Measurements from ENCODE around the gene GDF9. TPM values are rescaled to one million over a fixed set of nuclear protein-coding genes. Genes with fewer than 3 reads are reported as not detected.

GDF9 gene
- total and polyA plus RNA-seq, 10 of the 15 experiments (the other 5 are each of a cell fraction or from before 2014, with no cell fraction given), result 0.11 to 1.5 (median 0.34) TPM

DNA sequence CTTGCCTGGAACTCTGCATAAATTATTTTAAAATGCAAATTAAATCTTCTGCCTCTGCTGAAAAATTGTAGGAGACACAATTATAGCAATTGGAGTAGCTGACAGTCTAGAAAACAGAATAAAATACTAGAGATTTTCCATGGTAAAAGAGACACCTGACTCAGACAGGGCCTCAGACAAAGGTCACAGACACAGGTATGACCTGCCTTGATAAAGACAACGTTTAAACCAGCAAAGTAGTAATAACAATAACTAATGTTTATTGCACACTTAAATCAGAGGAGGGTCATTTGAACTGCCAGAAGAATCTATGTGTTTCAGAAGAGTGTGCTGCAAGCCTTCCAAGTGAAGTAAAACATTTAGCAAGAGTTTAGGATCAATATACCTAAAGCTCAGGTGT lies 49.3 kb downstream of the GDF9 start:
- H2AFZ ChIP-seq (ENCODE audit: control insufficient read depth, low read depth, low read length), result no peak overlapping the region
- no peaks in the 10 kb centered on the region; the same call in 1 of the 2 replicates for H3K4me1 ChIP-seq (ENCODE audit: control insufficient read depth, insufficient read depth, low read length)
- no peaks in the 10 kb centered on the region for H3K36me3 ChIP-seq (ENCODE audit: control insufficient read depth in 2 of 2, insufficient read depth in 2 of 2, low read length in 1 of 2)
- RAD21 ChIA-PET (ENCODE audit: unreplicated experiment), result interaction anchor here (0.7 to 7.7 kb wide), 14 partner anchors 8 to 316 kb away, joined by 3 to 106 read pairs (median 4); no protein-coding TSS in a partner anchor
- no TSS peak for BruUV-seq (replicated peaks)
- no peak overlapping the region for H3K9ac ChIP-seq (ENCODE audit: control insufficient read depth, insufficient read depth, low read length)
- H3K27me3 ChIP-seq (replicated peaks in 1 of 2; ENCODE audit: control insufficient read depth in 2 of 2, insufficient read depth in 2 of 2, low read length in 1 of 2), result peaks cover 0 to 8% of the 10 kb centered on the region in 2 experiments; a peak in 2 of 4 replicates
- SMC1A ChIA-PET (ENCODE audit: uncharacterized antibody, unreplicated experiment), result interaction anchor here (0.8 to 10.9 kb wide), 14 partner anchors 8 to 582 kb away, joined by 3 to 129 read pairs (median 4); partner anchors contain the start of gene IL13
- H3K79me2 ChIP-seq (ENCODE audit: control insufficient read depth, insufficient read depth, low read length), result no peaks in the 10 kb centered on the region
- in situ Hi-C loops (cut with MboI), result loop anchor here (5.0 kb wide), 1 partner anchor 430 kb away; no protein-coding TSS in a partner anchor
- no peaks in the 10 kb centered on the region; the same call in 2 of the 3 replicates for H3K9me3 ChIP-seq (replicated peaks; ENCODE audit: control insufficient read depth, insufficient read depth, low read length)
- no peak overlapping the region for H3K4me2 ChIP-seq (ENCODE audit: control insufficient read depth, insufficient read depth)
- DNase-seq (ENCODE audit: low read depth, low spot score), result no peak
- no peaks in the 10 kb centered on the region for H4K20me1 ChIP-seq (ENCODE audit: control insufficient read depth, insufficient read depth)
- WGBS (ENCODE audit: insufficient coverage, insufficient replicate concordance, low lambda C conversion rate, missing lambda C conversion rate), result 0% methylated on average over 1 of the region's 1 CpG
- ATAC-seq, result no peak
- CTCF ChIA-PET, result interaction anchor here (1.2 to 7.7 kb wide), 11 partner anchors 9 to 431 kb away, joined by 4 to 159 read pairs (median 31); partner anchors contain the start of gene CCNI2
- intact Hi-C loops (cut with micrococcal nuclease; ENCODE audit: unreplicated experiment), result no loop called here
- POLR2A ChIA-PET, result interaction anchor here (1.1 to 6.2 kb wide), 2 partner anchors 10 to 69 kb away, joined by 3 to 41 read pairs; partner anchors contain the start of gene CCNI2
- FAIRE-seq, result no peak
- H3K27ac ChIP-seq (ENCODE audit: control insufficient read depth, insufficient read depth), result no peak overlapping the region
- no peak overlapping the region for H3K4me3 ChIP-seq
- TF ChIP-seq, protein P1, sequence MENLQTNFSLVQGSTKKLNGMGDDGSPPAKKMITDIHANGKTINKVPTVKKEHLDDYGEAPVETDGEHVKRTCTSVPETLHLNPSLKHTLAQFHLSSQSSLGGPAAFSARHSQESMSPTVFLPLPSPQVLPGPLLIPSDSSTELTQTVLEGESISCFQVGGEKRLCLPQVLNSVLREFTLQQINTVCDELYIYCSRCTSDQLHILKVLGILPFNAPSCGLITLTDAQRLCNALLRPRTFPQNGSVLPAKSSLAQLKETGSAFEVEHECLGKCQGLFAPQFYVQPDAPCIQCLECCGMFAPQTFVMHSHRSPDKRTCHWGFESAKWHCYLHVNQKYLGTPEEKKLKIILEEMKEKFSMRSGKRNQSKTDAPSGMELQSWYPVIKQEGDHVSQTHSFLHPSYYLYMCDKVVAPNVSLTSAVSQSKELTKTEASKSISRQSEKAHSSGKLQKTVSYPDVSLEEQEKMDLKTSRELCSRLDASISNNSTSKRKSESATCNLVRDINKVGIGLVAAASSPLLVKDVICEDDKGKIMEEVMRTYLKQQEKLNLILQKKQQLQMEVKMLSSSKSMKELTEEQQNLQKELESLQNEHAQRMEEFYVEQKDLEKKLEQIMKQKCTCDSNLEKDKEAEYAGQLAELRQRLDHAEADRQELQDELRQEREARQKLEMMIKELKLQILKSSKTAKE (IDR thresholded peaks at IDR 0.05; ENCODE audit: low read depth, poor library complexity, severe bottlenecking), result no peak
- no peak for TF ChIP-seq YY1 (IDR thresholded peaks at IDR 0.05; ENCODE audit: low read depth, low read length)
- no peak for TF ChIP-seq ZNF207 (IDR thresholded peaks at IDR 0.05; ENCODE audit: borderline replicate concordance)
- TF ChIP-seq WRNIP1 (IDR thresholded peaks at IDR 0.05; ENCODE audit: borderline replicate concordance, low read depth, low read length), result no peak
- TF ChIP-seq, protein P2, sequence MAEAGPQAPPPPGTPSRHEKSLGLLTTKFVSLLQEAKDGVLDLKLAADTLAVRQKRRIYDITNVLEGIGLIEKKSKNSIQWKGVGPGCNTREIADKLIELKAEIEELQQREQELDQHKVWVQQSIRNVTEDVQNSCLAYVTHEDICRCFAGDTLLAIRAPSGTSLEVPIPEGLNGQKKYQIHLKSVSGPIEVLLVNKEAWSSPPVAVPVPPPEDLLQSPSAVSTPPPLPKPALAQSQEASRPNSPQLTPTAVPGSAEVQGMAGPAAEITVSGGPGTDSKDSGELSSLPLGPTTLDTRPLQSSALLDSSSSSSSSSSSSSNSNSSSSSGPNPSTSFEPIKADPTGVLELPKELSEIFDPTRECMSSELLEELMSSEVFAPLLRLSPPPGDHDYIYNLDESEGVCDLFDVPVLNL (IDR thresholded peaks at IDR 0.05; ENCODE audit: low read depth, low read length), result no peak
- TF ChIP-seq SUPT20H (IDR thresholded peaks at IDR 0.05; ENCODE audit: borderline replicate concordance, control insufficient read depth, low read depth, low read length), result no peak
- no peak for TF ChIP-seq HCFC1 (IDR thresholded peaks at IDR 0.05; ENCODE audit: low read length)
- no peak for TF ChIP-seq EP300 (IDR thresholded peaks at IDR 0.05; ENCODE audit: borderline replicate concordance in 1 of 2, control insufficient read depth in 1 of 2, low read depth in 2 of 2, low read length in 2 of 2)
- TF ChIP-seq KLF5 (IDR thresholded peaks at IDR 0.05; ENCODE audit: partially characterized antibody), result no peak
- TF ChIP-seq RB1 (IDR thresholded peaks at IDR 0.05; ENCODE audit: borderline replicate concordance), result no peak
- no peak for TF ChIP-seq NBN (IDR thresholded peaks at IDR 0.05)
- TF ChIP-seq FOXM1 (IDR thresholded peaks at IDR 0.05; ENCODE audit: low read depth, low read length), result no peak
- TF ChIP-seq, protein P3, sequence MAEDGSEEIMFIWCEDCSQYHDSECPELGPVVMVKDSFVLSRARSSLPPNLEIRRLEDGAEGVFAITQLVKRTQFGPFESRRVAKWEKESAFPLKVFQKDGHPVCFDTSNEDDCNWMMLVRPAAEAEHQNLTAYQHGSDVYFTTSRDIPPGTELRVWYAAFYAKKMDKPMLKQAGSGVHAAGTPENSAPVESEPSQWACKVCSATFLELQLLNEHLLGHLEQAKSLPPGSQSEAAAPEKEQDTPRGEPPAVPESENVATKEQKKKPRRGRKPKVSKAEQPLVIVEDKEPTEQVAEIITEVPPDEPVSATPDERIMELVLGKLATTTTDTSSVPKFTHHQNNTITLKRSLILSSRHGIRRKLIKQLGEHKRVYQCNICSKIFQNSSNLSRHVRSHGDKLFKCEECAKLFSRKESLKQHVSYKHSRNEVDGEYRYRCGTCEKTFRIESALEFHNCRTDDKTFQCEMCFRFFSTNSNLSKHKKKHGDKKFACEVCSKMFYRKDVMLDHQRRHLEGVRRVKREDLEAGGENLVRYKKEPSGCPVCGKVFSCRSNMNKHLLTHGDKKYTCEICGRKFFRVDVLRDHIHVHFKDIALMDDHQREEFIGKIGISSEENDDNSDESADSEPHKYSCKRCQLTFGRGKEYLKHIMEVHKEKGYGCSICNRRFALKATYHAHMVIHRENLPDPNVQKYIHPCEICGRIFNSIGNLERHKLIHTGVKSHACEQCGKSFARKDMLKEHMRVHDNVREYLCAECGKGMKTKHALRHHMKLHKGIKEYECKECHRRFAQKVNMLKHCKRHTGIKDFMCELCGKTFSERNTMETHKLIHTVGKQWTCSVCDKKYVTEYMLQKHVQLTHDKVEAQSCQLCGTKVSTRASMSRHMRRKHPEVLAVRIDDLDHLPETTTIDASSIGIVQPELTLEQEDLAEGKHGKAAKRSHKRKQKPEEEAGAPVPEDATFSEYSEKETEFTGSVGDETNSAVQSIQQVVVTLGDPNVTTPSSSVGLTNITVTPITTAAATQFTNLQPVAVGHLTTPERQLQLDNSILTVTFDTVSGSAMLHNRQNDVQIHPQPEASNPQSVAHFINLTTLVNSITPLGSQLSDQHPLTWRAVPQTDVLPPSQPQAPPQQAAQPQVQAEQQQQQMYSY (CRISPR knock-in tag; IDR thresholded peaks at IDR 0.05), result no peak
- TF ChIP-seq, protein P4, sequence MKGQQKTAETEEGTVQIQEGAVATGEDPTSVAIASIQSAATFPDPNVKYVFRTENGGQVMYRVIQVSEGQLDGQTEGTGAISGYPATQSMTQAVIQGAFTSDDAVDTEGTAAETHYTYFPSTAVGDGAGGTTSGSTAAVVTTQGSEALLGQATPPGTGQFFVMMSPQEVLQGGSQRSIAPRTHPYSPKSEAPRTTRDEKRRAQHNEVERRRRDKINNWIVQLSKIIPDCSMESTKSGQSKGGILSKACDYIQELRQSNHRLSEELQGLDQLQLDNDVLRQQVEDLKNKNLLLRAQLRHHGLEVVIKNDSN (IDR thresholded peaks at IDR 0.05; ENCODE audit: borderline replicate concordance, extremely low read length, insufficient read depth, low read depth, low read length), result no peak
- no peak for TF ChIP-seq TBL1XR1 (IDR thresholded peaks at IDR 0.05; ENCODE audit: low read depth, low read length)
- TF ChIP-seq KAT2A (conservative IDR thresholded peaks at IDR 0.05; ENCODE audit: control insufficient read depth, low read depth, low read length), result no peak

Measured in GM12878 (cell line).